Fibroblast of villous mesenchyme (primary cell): ENCODE measurements around the gene GOLM1. TPM values are rescaled to one million over a fixed set of nuclear protein-coding genes. Genes with fewer than 3 reads are reported as not detected.
"Not testable (repeated sequence)": the region's sequence is repeated elsewhere in the genome, so short reads cannot be mapped to it uniquely, and the experiment has no call there.

Experiments
- DNase-seq: peaks from one replicate; pipeline ENCODE4 v3.0.0-alpha.2; 2010; ENCODE audit warnings: low read depth
- H3K4me3 ChIP-seq: 2 replicates; pipeline ENCODE4 v1.5.1; 2011; ENCODE audit warnings: low read depth, mild to moderate bottlenecking, low read length
- total RNA-seq: library from RNA; depleted of rRNA; stranded (reverse); fragments of >200 nt; gene quantifications from 2 replicates; pipeline ENCODE4 v1.2.3, GENCODE V29; 2012
- TF ChIP-seq, protein P1 (sequence below): IDR thresholded peaks from 2 replicates; pipeline ENCODE4 v1.5.1; 2012; ENCODE audit warnings: low read depth, mild to moderate bottlenecking, low read length; ENCODE audit not compliant: insufficient read depth

The GOLM1 gene
- total RNA-seq, 1 donor, result 34.1 TPM

DNA sequence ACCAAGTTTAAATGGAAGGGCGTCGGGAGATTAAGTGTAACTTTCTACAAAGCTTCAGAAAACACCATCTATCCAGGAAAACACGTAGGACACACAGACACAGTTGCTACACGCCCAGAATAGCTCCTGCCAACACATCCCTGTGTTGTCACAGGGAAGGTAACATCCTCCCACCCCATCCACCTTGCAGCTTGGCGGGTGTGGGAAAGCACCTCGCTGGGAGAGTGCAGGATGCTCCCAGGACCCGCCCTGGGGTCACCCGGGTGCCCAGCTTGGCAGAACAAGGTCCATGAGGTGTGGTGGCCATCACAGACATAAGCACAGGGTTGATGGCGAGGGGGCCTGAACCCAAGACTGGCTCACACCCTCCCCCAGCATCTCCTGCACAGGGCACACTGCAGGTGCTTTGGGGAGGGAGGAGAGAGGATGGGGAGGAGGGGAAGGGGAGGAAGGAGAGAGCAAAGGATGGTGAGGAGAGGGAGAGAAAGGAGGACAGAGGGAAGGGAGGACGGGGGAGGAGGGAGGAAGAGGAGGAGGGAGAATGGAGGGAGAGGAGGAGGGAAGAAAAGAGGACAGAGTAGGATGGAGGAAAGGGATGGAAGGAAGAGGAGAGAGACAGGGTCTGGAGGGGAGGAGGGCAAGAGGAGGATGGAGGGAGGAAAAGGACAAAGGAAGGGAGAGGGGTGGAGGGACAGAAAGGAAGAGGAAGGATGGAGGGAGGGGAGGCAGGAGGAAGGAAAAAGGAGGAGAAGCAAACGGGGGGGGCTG lies 37.2 kb downstream of the GOLM1 start:
- TF ChIP-seq, protein P1, sequence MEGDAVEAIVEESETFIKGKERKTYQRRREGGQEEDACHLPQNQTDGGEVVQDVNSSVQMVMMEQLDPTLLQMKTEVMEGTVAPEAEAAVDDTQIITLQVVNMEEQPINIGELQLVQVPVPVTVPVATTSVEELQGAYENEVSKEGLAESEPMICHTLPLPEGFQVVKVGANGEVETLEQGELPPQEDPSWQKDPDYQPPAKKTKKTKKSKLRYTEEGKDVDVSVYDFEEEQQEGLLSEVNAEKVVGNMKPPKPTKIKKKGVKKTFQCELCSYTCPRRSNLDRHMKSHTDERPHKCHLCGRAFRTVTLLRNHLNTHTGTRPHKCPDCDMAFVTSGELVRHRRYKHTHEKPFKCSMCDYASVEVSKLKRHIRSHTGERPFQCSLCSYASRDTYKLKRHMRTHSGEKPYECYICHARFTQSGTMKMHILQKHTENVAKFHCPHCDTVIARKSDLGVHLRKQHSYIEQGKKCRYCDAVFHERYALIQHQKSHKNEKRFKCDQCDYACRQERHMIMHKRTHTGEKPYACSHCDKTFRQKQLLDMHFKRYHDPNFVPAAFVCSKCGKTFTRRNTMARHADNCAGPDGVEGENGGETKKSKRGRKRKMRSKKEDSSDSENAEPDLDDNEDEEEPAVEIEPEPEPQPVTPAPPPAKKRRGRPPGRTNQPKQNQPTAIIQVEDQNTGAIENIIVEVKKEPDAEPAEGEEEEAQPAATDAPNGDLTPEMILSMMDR, result no peak
- H3K4me3 ChIP-seq, result no peak overlapping the region
- DNase-seq, result no peak

DNA sequence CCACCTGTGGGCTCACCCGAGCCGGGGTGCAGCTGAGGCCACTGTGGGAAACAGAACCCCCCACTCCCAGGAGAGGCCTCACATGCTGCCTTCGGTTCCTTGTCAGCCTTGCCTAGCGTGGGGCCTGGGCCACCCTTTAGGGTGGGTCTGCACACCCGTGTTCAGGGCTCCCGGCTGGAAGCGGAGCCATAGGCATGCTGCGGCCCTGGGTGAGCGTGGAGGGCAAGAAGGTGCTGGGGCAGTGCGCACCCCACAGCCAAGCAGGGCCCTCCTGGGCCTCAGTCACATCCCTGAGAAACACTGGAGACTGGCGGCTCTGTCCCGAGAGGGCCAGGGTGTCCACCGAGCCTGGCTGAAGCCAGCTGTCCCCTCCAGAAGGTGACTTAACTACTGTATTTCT lies 41.9 kb downstream of the GOLM1 start:
- DNase-seq, result no peak
- TF ChIP-seq, protein P1, result no peak
- H3K4me3 ChIP-seq, result no peak overlapping the region

GRCh38 chr9:86054695-86055094 lies 44.7 kb downstream of the GOLM1 start:
- H3K4me3 ChIP-seq, result no peak overlapping the region
- TF ChIP-seq, protein P1, result no peak
- no peak for DNase-seq

DNA sequence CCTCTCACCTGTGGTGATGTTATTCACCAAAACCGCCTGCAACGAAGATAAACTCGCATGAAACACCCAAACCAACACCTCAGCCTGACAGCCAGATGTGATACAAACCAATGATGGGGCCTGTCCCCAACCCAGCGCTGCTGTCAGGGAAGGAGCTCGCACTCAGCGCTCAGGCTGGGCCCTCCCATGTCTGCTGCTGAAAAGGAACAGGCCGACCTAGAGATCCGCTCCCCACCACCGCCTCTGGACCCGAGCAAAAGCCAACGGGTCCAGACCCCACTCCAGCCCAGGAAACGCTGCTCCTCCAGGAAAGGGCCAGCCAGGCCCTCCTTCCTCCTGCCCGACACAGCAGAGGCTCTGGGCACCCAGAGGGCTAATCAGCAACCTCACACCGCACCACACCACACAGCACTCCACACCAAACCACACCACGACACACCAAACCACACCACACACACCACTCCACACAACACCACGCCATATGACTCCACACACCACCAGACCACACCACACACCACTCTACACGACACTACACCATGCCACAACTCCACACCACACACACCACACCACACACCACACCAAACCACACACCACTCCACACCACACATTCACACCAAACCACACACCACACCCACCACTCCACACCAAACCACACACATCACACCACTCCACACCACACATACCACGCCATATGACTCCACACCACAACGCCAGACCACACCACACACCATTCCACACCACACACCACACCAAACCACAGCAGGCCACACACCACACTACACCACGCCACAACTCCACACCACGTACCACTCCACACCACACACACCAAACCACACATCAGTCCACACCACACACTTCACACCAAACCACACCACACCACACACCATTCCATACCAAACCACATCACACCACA lies 46.5 kb downstream of the GOLM1 start:
- DNase-seq, result no peak
- TF ChIP-seq, protein P1, result no peak

DNA sequence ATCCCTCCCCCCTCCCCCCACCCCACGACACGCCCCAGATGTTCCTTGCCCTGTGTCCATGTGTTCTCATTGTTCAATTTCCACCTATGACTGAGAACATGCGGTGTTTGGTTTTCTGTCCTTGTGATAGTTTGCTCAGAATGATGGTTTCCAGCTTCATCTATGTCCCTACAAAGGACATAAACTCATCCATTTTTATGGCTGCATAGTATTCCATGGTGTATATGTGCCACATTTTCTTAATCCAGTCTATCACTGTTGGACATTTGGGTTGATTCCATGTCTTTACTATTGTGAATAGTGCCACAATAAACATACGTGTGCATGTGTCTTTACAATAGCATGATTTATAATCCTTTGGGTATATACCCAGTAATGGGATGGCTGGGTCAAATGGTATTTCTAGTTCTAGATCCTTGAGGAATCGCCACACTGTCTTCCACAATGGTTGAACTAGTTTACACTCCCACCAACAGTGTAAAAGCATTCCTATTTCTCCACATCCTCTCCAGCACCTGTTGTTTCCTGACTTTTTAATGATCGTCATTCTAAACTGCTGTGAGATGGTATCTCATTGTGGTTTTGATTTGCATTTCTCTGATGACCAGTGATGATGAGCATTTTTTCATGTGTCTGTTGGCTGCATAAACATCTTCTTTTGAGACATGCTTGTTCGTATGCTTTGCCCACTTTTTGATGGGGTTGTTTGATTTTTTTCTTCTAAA lies 51.2 kb downstream of the GOLM1 start:
- not testable (repeated sequence) for DNase-seq, H3K4me3 ChIP-seq

More for the DNA sequence above, 46.5 kb downstream of the GOLM1 start:
- no peak overlapping the region for H3K4me3 ChIP-seq

DNA sequence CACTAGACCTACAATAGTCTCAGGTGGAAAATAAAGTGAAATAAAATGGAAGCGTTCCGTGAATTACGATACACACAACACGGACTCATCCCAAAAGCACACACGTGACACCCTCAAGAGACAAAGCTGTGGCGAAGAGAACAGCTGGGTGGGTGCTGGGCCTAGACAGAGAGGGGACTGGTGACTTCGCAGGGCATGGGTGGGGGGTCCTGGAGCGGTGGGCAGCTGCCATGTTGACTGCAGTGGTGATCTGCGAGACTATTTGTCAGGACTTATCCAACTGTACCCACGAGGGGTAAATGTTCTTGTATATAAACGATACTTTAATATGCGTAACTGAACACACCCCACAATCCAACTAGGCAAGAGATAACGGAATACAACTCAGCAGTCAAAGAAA lies 52.0 kb downstream of the GOLM1 start:
- no peak for DNase-seq
- no peak overlapping the region for H3K4me3 ChIP-seq
- TF ChIP-seq, protein P1, result no peak
